Stimulated activated naive B cell treated with anti-CD40 and anti-IgM and Interleukin-4, amounts not matched to agents 10 μg/mL and 1 μg/mL and 100 μg/mL, for 72 hours (primary cell): ENCODE data around the gene DNAJB7.

Experiments
- ATAC-seq, 2 donors: fragments of 150-1000 bp; cut with Tn5 transposase; replicated peaks; 2 replicates each; pipeline ENCODE4 v1.10.0; 2021; ENCODE audit warnings: moderate library complexity in 1 of 2
- DNase-seq: peaks from one replicate; pipeline ENCODE4 v3.0.0; 2021
- H3K27ac Mint-ChIP-seq: one replicate; pipeline ENCODE4 v1.8.0; 2022; ENCODE audit warnings: mild to moderate bottlenecking, mixed read lengths
- H3K27me3 Mint-ChIP-seq, 2 donors: one replicate each; pipeline ENCODE4 v1.8.0; 2022; ENCODE audit warnings: mixed read lengths in 2 of 2
- H3K36me3 Mint-ChIP-seq, 2 donors: one replicate each; pipeline ENCODE4 v1.8.0; 2022; ENCODE audit warnings: mixed read lengths in 2 of 2, mild to moderate bottlenecking in 1 of 2
- H3K4me1 Mint-ChIP-seq, 2 donors: one replicate each; pipeline ENCODE4 v1.8.0; 2022; ENCODE audit warnings: mixed read lengths in 2 of 2, mild to moderate bottlenecking in 1 of 2
- H3K4me3 Mint-ChIP-seq, 2 donors: one replicate each; pipeline ENCODE4 v1.8.0; 2022; ENCODE audit warnings: mild to moderate bottlenecking in 2 of 2, mixed read lengths in 2 of 2, moderate library complexity in 1 of 2
- H3K9me3 Mint-ChIP-seq, 2 donors: one replicate each; pipeline ENCODE4 v1.8.0; 2022; ENCODE audit warnings: mixed read lengths in 2 of 2, mild to moderate bottlenecking in 1 of 2

The DNAJB7 gene

DNA sequence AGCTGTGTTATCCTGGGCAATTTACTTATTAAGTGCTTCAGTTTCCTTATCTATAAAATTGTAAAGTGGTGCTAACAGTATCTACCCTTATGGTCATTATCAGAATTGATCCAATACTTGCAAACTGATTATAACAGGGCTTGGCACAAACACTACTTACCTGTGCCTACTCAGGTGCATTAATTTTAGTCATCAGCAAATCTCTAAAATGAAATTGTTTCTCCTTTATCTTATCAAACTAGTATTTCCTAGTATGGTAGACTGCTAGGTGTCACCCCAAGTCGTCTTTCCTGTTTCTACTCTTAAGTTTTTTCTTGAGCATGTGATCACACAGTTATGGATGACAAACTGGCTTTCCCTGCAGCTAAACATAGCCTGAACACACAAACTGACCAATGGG, 38.5 kb downstream of the DNAJB7 start:
- DNase-seq (no peak), ATAC-seq (no peak)
- no peaks in the 10 kb centered on the region for H3K27me3 Mint-ChIP-seq
- H3K4me3 Mint-ChIP-seq, result no peak overlapping the region
- H3K4me1 Mint-ChIP-seq, result peaks cover 6 to 9% of the 10 kb centered on the region in 2 donors
- peaks cover 6 to 18% of the 10 kb centered on the region in 2 donors for H3K36me3 Mint-ChIP-seq
- H3K9me3 Mint-ChIP-seq, result no peaks in the 10 kb centered on the region
- H3K27ac Mint-ChIP-seq, result peak overlapping the region; percentile 7

DNA sequence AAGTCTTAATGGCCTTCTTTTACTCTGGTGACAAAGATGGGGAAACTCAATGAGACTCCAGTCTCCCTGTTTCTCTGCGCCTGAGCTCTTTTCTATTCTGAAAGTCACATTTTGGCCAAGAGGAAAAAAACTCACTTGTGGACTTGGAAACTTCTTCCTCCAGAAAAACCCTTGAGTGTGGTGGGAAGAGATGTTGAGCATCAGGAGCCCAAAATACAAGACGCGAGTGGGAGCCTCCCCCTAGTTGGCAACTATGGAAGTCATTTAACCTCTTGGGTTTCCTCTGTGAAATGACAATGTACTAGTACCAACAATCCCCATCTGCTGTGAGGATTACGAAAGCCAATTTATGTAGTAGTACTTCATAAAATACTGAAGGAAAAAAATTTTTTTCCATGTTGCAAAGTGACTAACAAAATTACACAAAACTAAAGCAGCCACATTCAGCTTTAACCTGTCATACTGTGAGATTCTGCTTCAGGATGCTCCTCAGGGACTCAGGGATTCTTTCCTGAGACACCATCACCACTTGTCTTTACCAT, 42.2 kb downstream of the DNAJB7 start:
- Mint-ChIP-seq H3K36me3 (peaks cover 16 to 29% of the 10 kb centered on the region in 2 donors), H3K27me3 (no peaks in the 10 kb centered on the region), H3K4me3 (peak overlapping the region; percentile 87 to 95), H3K4me1 (peaks cover 20 to 26% of the 10 kb centered on the region in 2 donors), H3K27ac (peak overlapping the region; percentile 95), H3K9me3 (no peaks in the 10 kb centered on the region)
- peak in 1 of 2 donors; percentile 16 for ATAC-seq
- DNase-seq, result no peak

DNA sequence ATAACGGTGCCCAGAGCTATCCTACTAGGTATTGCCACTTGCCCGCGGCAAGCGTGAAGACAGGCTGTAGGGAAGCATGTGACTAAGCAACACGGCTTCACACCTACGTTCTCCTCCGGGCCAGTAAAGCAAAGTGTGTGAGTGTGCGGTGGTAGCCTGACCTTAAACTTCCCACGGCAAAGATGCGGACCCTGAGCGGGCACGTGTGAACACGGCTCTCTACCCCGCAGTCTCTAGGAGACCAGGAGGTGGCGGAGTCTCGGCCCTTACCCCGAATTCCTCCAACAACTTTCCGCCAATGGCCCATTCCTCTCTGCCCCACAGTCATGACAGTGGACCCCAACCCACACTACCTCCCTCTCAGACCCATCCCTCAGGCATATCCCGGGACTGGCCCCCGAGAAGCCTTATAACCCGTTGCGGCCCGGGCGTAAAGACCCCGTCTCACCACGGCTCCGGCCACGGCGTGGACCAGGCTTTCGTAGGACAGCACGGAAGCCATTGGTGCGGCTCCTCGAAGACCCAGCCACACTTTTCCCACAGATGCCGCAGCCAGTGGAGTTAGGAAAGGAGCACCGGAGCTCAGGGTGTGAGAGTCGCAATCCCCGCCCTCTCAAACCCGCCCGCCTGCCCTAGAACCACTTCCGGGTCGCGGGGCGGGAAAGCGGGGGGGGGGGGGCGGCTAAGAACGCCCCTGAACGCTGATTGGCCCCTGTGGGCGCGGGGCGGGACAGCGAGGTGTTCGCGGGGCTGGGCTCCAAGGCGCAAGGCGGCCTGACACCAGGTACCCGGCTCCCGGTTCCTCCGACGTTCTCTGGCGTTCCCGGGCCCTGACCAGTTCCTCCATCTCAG, 42.9 kb downstream of the DNAJB7 start, which contains the start of gene SLC25A17:
Gene SLC25A17, minus strand, starts transcription at position 600 of the 852 bp plus-strand sequence. Its CDS starts 98 bp downstream, at position 502.
- Mint-ChIP-seq H3K4me1 (peaks cover 23 to 26% of the 10 kb centered on the region in 2 donors), H3K27me3 (no peaks in the 10 kb centered on the region), H3K9me3 (no peaks in the 10 kb centered on the region), H3K36me3 (peaks cover 19 to 35% of the 10 kb centered on the region in 2 donors), H3K27ac (peak within 1 kb of the TSS; percentile 95), H3K4me3 (peak within 1 kb of the TSS; percentile 87 to 95)
- DNase-seq, result peak; percentile 69
- ATAC-seq, result peak; percentile 91 to 93

DNA sequence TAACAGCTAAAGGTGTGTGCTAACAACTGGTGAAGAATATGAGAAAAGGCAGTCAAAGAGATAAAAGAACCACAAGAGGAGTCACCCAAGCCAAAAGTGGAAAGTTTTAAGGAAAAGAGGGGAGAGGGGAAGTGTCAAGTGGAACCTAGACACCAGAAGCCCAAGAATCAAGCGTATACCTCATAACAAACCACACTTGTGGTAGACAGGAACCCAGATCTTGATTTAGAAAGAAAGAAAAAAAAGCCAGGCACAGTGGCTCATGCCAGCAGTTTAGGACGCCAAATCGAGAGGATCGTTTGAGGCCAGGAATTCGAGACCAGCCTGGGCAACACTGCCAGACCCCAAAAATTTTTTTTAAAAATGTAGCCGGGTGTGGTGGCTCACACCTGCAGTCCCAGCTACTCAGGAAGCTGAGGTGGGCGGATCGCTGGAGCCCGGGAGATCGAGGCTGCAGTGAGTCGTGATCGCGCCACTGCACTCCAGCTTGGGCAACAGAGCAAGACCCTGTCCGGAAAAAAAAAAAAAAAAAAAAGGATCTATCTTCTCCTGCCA, 43.6 kb downstream of the DNAJB7 start:
- Mint-ChIP-seq H3K9me3 (no peaks in the 10 kb centered on the region), H3K4me3 (peak overlapping the region; percentile 87 to 95), H3K4me1 (peaks cover 24 to 26% of the 10 kb centered on the region in 2 donors), H3K27me3 (no peaks in the 10 kb centered on the region), H3K36me3 (peaks cover 21 to 37% of the 10 kb centered on the region in 2 donors), H3K27ac (peak overlapping the region; percentile 95)
- no peak for ATAC-seq
- no peak for DNase-seq

DNA sequence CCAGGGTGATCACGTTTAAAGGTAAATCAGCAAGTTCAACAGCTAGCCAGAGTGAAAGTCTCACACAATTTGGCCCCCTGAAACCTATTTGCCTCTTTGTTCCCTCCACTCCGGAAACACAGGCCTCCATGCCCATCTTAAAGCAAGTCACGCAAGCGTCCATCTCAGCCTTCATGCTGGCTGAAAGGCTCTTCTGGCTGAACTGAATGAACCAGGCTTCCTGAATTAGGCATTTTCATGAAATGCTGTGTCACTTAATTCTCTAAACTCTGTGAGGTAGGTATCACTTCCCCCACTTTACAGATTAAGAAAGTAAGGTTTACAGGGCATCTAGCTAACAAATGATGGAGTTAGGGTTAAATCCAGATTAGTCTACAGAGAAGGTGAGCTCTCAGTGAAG, 44.2 kb downstream of the DNAJB7 start:
- Mint-ChIP-seq H3K36me3 (peaks cover 21 to 36% of the 10 kb centered on the region in 2 donors), H3K9me3 (no peaks in the 10 kb centered on the region), H3K27ac (peak overlapping the region; percentile 95), H3K4me1 (peaks cover 24 to 26% of the 10 kb centered on the region in 2 donors), H3K4me3 (peak overlapping the region; percentile 87 to 95), H3K27me3 (no peaks in the 10 kb centered on the region)
- DNase-seq (no peak), ATAC-seq (no peak)

DNA sequence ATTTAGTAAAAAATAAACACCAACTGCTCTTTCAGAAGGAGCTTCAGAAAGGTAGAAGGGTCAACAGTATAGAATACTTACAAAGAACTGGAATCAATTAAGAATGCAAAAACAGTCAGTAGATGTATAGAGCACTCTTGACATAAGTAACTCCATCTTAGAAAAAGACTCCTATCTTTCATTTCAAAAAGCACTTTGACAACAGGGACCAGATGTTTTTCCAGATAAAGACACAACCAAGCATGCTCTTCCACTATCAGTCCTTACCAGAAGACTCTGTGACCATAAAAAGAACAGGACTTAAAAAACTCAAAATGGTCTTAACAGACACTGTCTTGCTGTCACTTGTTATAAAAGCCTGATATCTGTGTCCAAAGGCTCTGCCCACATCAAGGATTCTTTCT, 48.0 kb downstream of the DNAJB7 start:
- H3K9me3 Mint-ChIP-seq, result no peaks in the 10 kb centered on the region
- no peaks in the 10 kb centered on the region for H3K27me3 Mint-ChIP-seq
- no peak overlapping the region for H3K4me3 Mint-ChIP-seq
- ATAC-seq (no peak), DNase-seq (no peak)
- H3K36me3 Mint-ChIP-seq, result peaks cover 26 to 45% of the 10 kb centered on the region in 2 donors
- peaks cover 31 to 36% of the 10 kb centered on the region in 2 donors for H3K4me1 Mint-ChIP-seq
- no peak overlapping the region for H3K27ac Mint-ChIP-seq
